ENCODE results near the gene KRT71.

KRT71 gene

GRCh38 chr12:52552681-52553195 lies at the start of gene KRT71:
Gene KRT71 (minus strand): TSS chr12:52553145. CDS start chr12:52553077, 68 bp downstream.
- no peaks in the 10 kb centered on the region for H3K4me1 ChIP-seq (ENCODE audit: control insufficient read depth in 1 of 2, insufficient read depth in 1 of 2, low read depth in 1 of 2, low read length in 1 of 2)
- H3K9me3 ChIP-seq: no peaks in the 10 kb centered on the region
- TF ChIP-seq CTCF (IDR thresholded peaks at IDR 0.05): no peak
- H3K27me3 ChIP-seq: no peaks in the 10 kb centered on the region
- no peak within 1 kb of the TSS for H3K27ac ChIP-seq
- no peak within 1 kb of the TSS for H3K4me3 ChIP-seq (ENCODE audit: low read depth in 1 of 2, low read length in 1 of 2)
- H3K36me3 ChIP-seq: no peaks in the 10 kb centered on the region

GRCh38 chr12:52602552-52602951 lies 49.6 kb upstream of the KRT71 start:
- no peak for TF ChIP-seq CTCF (IDR thresholded peaks at IDR 0.05)
- no peak overlapping the region for H3K27ac ChIP-seq
- peaks cover 60% of the 10 kb centered on the region for H3K27me3 ChIP-seq
- H3K9me3 ChIP-seq: no peaks in the 10 kb centered on the region
- H3K4me3 ChIP-seq (ENCODE audit: low read depth in 1 of 2, low read length in 1 of 2): no peak overlapping the region
- H3K4me1 ChIP-seq (ENCODE audit: control insufficient read depth in 1 of 2, insufficient read depth in 1 of 2, low read depth in 1 of 2, low read length in 1 of 2): no peaks in the 10 kb centered on the region
- no peaks in the 10 kb centered on the region for H3K36me3 ChIP-seq

- TF ChIP-seq CTCF (IDR thresholded peaks at IDR 0.05): no peak
- Histone ChIP-seq H3K27ac (no peak overlapping the region), H3K36me3 (no peaks in the 10 kb centered on the region), H3K4me3 (ENCODE audit: low read depth in 1 of 2, low read length in 1 of 2) (no peak overlapping the region), H3K27me3 (peaks cover 69% of the 10 kb centered on the region), H3K4me1 (ENCODE audit: control insufficient read depth in 1 of 2, insufficient read depth in 1 of 2, low read depth in 1 of 2, low read length in 1 of 2) (no peaks in the 10 kb centered on the region), H3K9me3 (no peaks in the 10 kb centered on the region)
Measured at GRCh38 chr12:52601671-52602070, 48.7 kb upstream of the KRT71 start.

DNA sequence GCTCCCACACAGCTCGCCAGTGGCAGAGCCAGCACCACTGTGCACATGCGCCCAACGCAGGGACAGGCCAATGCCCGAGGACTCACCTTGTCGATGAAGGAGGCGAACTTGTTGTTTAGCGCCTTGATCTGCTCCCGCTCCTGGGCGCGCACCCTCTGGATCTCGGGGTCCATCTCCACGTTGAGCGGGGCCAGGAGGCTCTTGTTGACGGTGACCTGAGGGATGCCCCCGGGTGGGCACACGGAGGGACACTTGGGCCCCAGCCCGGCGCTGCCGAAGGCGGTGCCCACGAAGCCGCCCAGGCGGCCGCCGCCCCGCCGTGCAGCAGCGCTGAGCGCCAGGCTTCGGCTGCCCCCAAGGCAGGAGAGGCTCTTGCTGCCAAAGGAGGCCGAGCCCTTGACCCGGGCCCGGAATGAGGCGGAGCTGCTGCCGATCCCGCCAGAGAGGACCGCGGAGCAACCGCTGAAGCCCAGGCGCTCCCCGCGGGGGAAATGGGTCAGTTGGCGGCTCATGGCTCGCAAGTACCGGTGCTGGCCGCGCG lies 48.1 kb upstream of the KRT71 start, which contains the start of gene KRT72:
TSS of gene KRT72 (minus strand) at position 523 of the 541 bp plus-strand sequence. CDS start at position 512, 11 bp downstream.
- H3K27me3 ChIP-seq: peaks cover 72% of the 10 kb centered on the region
- no peaks in the 10 kb centered on the region for H3K4me1 ChIP-seq (ENCODE audit: control insufficient read depth in 1 of 2, insufficient read depth in 1 of 2, low read depth in 1 of 2, low read length in 1 of 2)
- H3K4me3 ChIP-seq (ENCODE audit: low read depth in 1 of 2, low read length in 1 of 2): no peak within 1 kb of the TSS
- no peaks in the 10 kb centered on the region for H3K9me3 ChIP-seq
- no peaks in the 10 kb centered on the region for H3K36me3 ChIP-seq
- TF ChIP-seq CTCF (IDR thresholded peaks at IDR 0.05): no peak
- H3K27ac ChIP-seq: no peak within 1 kb of the TSS

- Histone ChIP-seq H3K27me3 (peaks cover 75% of the 10 kb centered on the region), H3K27ac (no peak overlapping the region)
Measured at GRCh38 chr12:52600475-52600874, 47.5 kb upstream of the KRT71 start.

More at GRCh38 chr12:52600475-52600874, 47.5 kb upstream of the KRT71 start:
- no peaks in the 10 kb centered on the region for H3K9me3 ChIP-seq
- no peaks in the 10 kb centered on the region for H3K4me1 ChIP-seq (ENCODE audit: control insufficient read depth in 1 of 2, insufficient read depth in 1 of 2, low read depth in 1 of 2, low read length in 1 of 2)
- no peak overlapping the region for H3K4me3 ChIP-seq (ENCODE audit: low read depth in 1 of 2, low read length in 1 of 2)
- H3K36me3 ChIP-seq: no peaks in the 10 kb centered on the region
- TF ChIP-seq CTCF (IDR thresholded peaks at IDR 0.05): no peak

All from neutrophil (primary cell).